Endothelial cell of umbilical vein (primary cell): ENCODE measurements around the gene TEC. TPM values are rescaled to one million over a fixed set of nuclear protein-coding genes. Genes with fewer than 3 reads are reported as not detected.

Source experiments
- BruUV-seq: library from RNA; stranded (reverse); fragments of 400-500 nt; replicated peaks from 2 replicates; lab custom pipeline; 2021; lab: Mats Ljungman, UMichigan
- CTCF ChIA-PET: fragments of 300-600, 350-600 bp; sonication (Branson Sonifier 250); formaldehyde crosslinking; loops from one replicate; lab custom pipeline; 2021; ENCODE audit warnings: antibody characterized with exemption, inconsistent platforms; lab: Charles Lee
- POLR2A ChIA-PET: fragments of 300-600, 350-600 bp; sonication (Branson Sonifier 250); formaldehyde crosslinking; loops from one replicate; lab custom pipeline; 2021; ENCODE audit warnings: antibody characterized with exemption, inconsistent platforms; lab: Charles Lee
- DNase-seq: peaks from one replicate; pipeline ENCODE4 v3.0.0-alpha.2; 2011; ENCODE audit warnings: low read depth, low spot score
- FAIRE-seq: peaks from 2 replicates; lab custom pipeline; 2011; peaks lifted over from hg19 to GRCh38; lab: Jason Lieb, UNC
- H2AFZ ChIP-seq: 2 replicates; pipeline ENCODE4 v1.6.0; 2012; ENCODE audit warnings: low read depth, low read length, control low read depth, inconsistent platforms
- H3K27ac ChIP-seq: 2 replicates; pipeline ENCODE4 v1.5.1; 2011; ENCODE audit warnings: low read depth, mild to moderate bottlenecking, control low read depth, low read length, moderate library complexity; ENCODE audit not compliant: insufficient read depth
- H3K27me3 ChIP-seq, 2 experiments: 2 replicates each; pipeline versions ENCODE4 v1.6.0 to v1.6.1; 2011; ENCODE audit warnings: low read length in 2 of 2, mixed read lengths in 1 of 2; ENCODE audit not compliant: control insufficient read depth in 2 of 2, insufficient read depth in 2 of 2
- H3K36me3 ChIP-seq, 2 experiments: 2 replicates in 1 of 2; 3 replicates in 1 of 2; pipeline ENCODE4 v1.5.1; 2011; ENCODE audit warnings: low read length in 2 of 2, mild to moderate bottlenecking in 1 of 2, moderate library complexity in 1 of 2; ENCODE audit not compliant: control insufficient read depth in 2 of 2, insufficient read depth in 2 of 2; ENCODE audit errors: extremely low read depth in 1 of 2
- H3K4me1 ChIP-seq: 3 replicates; pipeline ENCODE4 v1.5.1; 2011; ENCODE audit warnings: mild to moderate bottlenecking, low read length; ENCODE audit not compliant: control insufficient read depth, insufficient read depth; ENCODE audit errors: extremely low read depth
- H3K4me2 ChIP-seq: 2 replicates; pipeline ENCODE4 v1.6.1; 2011; ENCODE audit warnings: low read length, control low read depth, mixed read lengths; ENCODE audit not compliant: insufficient read depth
- H3K4me3 ChIP-seq, 3 experiments: fragments of 200-600 bp in 1 of 3; sonication (generic), shearing (Covaris generic) in 1 of 3; replicated peaks in 1 of 3; 2 replicates each; pipeline ENCODE4 v1.5.1; 2011 to 2016; ENCODE audit warnings: control low read depth in 3 of 3, low read length in 3 of 3, mild to moderate bottlenecking in 2 of 3, inconsistent platforms in 1 of 3, low read depth in 1 of 3, moderate library complexity in 1 of 3; ENCODE audit not compliant: insufficient read depth in 1 of 3
- H3K79me2 ChIP-seq: 2 replicates; pipeline ENCODE4 v1.6.0; 2012; ENCODE audit warnings: low read length, inconsistent platforms; ENCODE audit not compliant: control insufficient read depth, insufficient read depth
- H3K9ac ChIP-seq: replicated peaks from 2 replicates; pipeline ENCODE3; 2011; ENCODE audit warnings: low read length, control low read depth; ENCODE audit not compliant: insufficient read depth; ENCODE audit errors: extremely low read depth
- H3K9me1 ChIP-seq: replicated peaks from 3 replicates; pipeline ENCODE4 v1.6.0; 2011; ENCODE audit warnings: mild to moderate bottlenecking, low read length; ENCODE audit not compliant: control insufficient read depth, insufficient read depth; ENCODE audit errors: extremely low read depth
- H3K9me3 ChIP-seq: replicated peaks from 2 replicates; pipeline ENCODE4 v1.5.1; 2012; ENCODE audit warnings: low read length, inconsistent platforms; ENCODE audit not compliant: control insufficient read depth, insufficient read depth
- H4K20me1 ChIP-seq: replicated peaks from 2 replicates; pipeline ENCODE3; 2011; ENCODE audit warnings: mild to moderate bottlenecking, low read length; ENCODE audit not compliant: control insufficient read depth, insufficient read depth; ENCODE audit errors: extremely low read depth
- POLR2A ChIP-seq: IDR thresholded peaks from 2 replicates; pipeline ENCODE4 v1.6.1; 2012; ENCODE audit warnings: low read depth, mild to moderate bottlenecking, control low read depth, low read length
- dilution Hi-C: fragments of 300-500 bp; cut with MboI; formaldehyde crosslinking; loops from one replicate; pipeline ENCODE4 v1.15.0; 2019; ENCODE audit warnings: low sequenced_read_pairs; ENCODE audit not compliant: extremely low pct_ligation_motif_present
- intact Hi-C: fragments of 100-400 bp; cut with micrococcal nuclease; formaldehyde crosslinking; loops from one replicate; pipeline ENCODE4 v1.10.0; 2022
- polyA plus RNA-seq, 4 experiments: library from polyadenylated mRNA; depleted of rRNA in 3 of 4; stranded (reverse) in 3 of 4; unstranded in 1 of 4; fragments of >200 nt; gene quantifications; 2 replicates each; pipeline versions ENCODE4 v1.2.1 to v1.2.3, GENCODE V29; 2011 to 2012; ENCODE audit warnings: missing spikeins in 1 of 4
- total RNA-seq: library from RNA; stranded (reverse); gene quantifications from 2 replicates; pipeline ENCODE4 v1.2.3, GENCODE V29; 2021
- TF ChIP-seq, protein P1 (sequence below), 2 donors: IDR thresholded peaks; 1 replicate in 1 of 2; 2 replicates in 1 of 2; pipeline ENCODE4 v1.5.1; 2011; ENCODE audit warnings: low read length in 2 of 2, mild to moderate bottlenecking in 2 of 2, moderate library complexity in 2 of 2, control low read depth in 1 of 2, inconsistent platforms in 1 of 2, low read depth in 1 of 2; ENCODE audit not compliant: insufficient read depth in 1 of 2; ENCODE audit errors: extremely low read depth in 1 of 2

The TEC gene
- total and polyA plus RNA-seq, 2 donors (not counting 3 experiments of a cell fraction or from before 2014, with no cell fraction given), result 0.08 to 0.86 TPM

- intact Hi-C loops (no loop called here), dilution Hi-C loops (no loop called here)
- H3K4me1 ChIP-seq, result no peaks in the 10 kb centered on the region
- H3K36me3 ChIP-seq, result no peaks in the 10 kb centered on the region
- no peak overlapping the region for H2AFZ ChIP-seq
- POLR2A ChIA-PET, result no interaction called here
- no peaks in the 10 kb centered on the region for H4K20me1 ChIP-seq
- no peaks in the 10 kb centered on the region for H3K9me1 ChIP-seq
- no peak overlapping the region for H3K9ac ChIP-seq
- H3K4me2 ChIP-seq, result no peak overlapping the region
- H3K27ac ChIP-seq, result no peak overlapping the region
- BruUV-seq, result no TSS peak
- FAIRE-seq, result peak; percentile 4
- CTCF ChIA-PET, result interaction anchor here (1.6 kb wide), 1 partner anchor 9 kb away, joined by 9 read pairs; no protein-coding TSS in a partner anchor
- no peak for DNase-seq
- peaks cover 6 to 14% of the 10 kb centered on the region in 2 experiments for H3K27me3 ChIP-seq
- no peaks in the 10 kb centered on the region for H3K9me3 ChIP-seq
- no peaks in the 10 kb centered on the region for H3K79me2 ChIP-seq
- no peak for TF ChIP-seq POLR2A
- H3K4me3 ChIP-seq, result no peak overlapping the region
These were observed 29.9 kb upstream of the TEC start for GRCh38 chr4:48299560-48299959.

DNA sequence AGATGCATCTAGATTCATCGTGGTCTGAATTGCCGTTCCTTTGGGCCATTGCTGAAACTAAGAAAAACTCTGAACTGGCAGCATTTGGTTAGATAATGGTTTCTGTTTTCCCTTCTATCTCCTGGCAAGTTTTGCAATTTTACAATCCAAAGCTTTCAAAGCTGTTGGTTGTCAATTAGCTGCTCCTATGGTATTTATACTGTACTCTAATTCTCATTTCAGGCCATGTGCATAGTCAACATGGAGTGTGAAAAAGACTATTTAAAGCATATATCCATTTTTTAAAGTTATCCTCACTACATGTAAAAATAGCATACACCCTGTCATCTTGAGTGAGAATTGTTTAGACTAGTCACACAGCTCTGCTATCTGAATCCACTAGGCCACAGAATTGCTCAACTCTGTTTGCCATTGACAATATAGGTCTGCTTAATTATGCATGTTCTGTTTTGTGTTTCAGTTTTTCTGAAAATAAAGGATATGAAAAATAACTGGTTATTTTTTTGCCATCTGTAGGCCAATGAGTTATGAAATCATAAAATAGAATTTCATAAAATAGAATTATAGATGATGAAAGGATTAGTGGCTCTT lies 27.7 kb upstream of the TEC start:
- Histone ChIP-seq H3K79me2 (no peaks in the 10 kb centered on the region), H4K20me1 (no peaks in the 10 kb centered on the region), H3K36me3 (no peaks in the 10 kb centered on the region), H2AFZ (no peak overlapping the region), H3K27ac (no peak overlapping the region), H3K4me1 (no peaks in the 10 kb centered on the region), H3K4me3 (no peak overlapping the region), H3K9me3 (no peaks in the 10 kb centered on the region), H3K27me3 (peaks cover 10 to 14% of the 10 kb centered on the region in 2 experiments), H3K9me1 (no peaks in the 10 kb centered on the region), H3K9ac (no peak overlapping the region), H3K4me2 (no peak overlapping the region)
- ChIA-PET CTCF (no interaction called here), POLR2A (no interaction called here)
- DNase-seq (no peak), FAIRE-seq (no peak)
- TF ChIP-seq, protein P1, sequence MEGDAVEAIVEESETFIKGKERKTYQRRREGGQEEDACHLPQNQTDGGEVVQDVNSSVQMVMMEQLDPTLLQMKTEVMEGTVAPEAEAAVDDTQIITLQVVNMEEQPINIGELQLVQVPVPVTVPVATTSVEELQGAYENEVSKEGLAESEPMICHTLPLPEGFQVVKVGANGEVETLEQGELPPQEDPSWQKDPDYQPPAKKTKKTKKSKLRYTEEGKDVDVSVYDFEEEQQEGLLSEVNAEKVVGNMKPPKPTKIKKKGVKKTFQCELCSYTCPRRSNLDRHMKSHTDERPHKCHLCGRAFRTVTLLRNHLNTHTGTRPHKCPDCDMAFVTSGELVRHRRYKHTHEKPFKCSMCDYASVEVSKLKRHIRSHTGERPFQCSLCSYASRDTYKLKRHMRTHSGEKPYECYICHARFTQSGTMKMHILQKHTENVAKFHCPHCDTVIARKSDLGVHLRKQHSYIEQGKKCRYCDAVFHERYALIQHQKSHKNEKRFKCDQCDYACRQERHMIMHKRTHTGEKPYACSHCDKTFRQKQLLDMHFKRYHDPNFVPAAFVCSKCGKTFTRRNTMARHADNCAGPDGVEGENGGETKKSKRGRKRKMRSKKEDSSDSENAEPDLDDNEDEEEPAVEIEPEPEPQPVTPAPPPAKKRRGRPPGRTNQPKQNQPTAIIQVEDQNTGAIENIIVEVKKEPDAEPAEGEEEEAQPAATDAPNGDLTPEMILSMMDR (IDR thresholded peaks at IDR 0.05; ENCODE audit: extremely low read depth in 1 of 2, insufficient read depth in 1 of 2, low read depth in 1 of 2, low read length in 2 of 2), result no peak
- dilution Hi-C loops (no loop called here), intact Hi-C loops (no loop called here)
- BruUV-seq, result no TSS peak
